CD14-positive monocyte (primary cell): ENCODE measurements around the gene NTM. TPM values are rescaled to one million over a fixed set of nuclear protein-coding genes. Genes with fewer than 3 reads are reported as not detected.

Source experiments
- DNase-seq, 3 donors: peaks; one replicate each; pipeline ENCODE4 v3.0.0-alpha.2; 2011 to 2022
- H2AFZ ChIP-seq: 2 replicates; pipeline ENCODE4 v1.6.0; 2012; ENCODE audit warnings: mild to moderate bottlenecking, low read depth, low read length, inconsistent platforms; ENCODE audit not compliant: insufficient read depth, poor library complexity, severe bottlenecking
- H3K27ac ChIP-seq, 2 donors: 1 replicate in 1 of 2; 2 replicates in 1 of 2; pipeline ENCODE4 v1.5.1; 2012 to 2013; ENCODE audit warnings: low read length in 2 of 2, control low read depth in 1 of 2, inconsistent platforms in 1 of 2, low read depth in 1 of 2, mild to moderate bottlenecking in 1 of 2
- H3K27me3 ChIP-seq, 2 donors: one replicate each; pipeline versions ENCODE4 v1.6.0 to v1.6.1; 2011 to 2013; ENCODE audit warnings: low read length in 2 of 2; ENCODE audit not compliant: control insufficient read depth in 2 of 2, insufficient read depth in 2 of 2
- H3K36me3 ChIP-seq, 2 donors: replicated peaks in 1 of 2; 1 replicate in 1 of 2; 2 replicates in 1 of 2; pipeline versions ENCODE4 v1.5.1 to v1.6.1; 2012 to 2013; ENCODE audit warnings: low read length in 2 of 2, control low read depth in 1 of 2, inconsistent platforms in 1 of 2, mild to moderate bottlenecking in 1 of 2; ENCODE audit not compliant: insufficient read depth in 2 of 2, control insufficient read depth in 1 of 2
- H3K4me1 ChIP-seq, 2 donors: 1 replicate in 1 of 2; 2 replicates in 1 of 2; pipeline versions ENCODE4 v1.5.1 to v1.6.1; 2012 to 2013; ENCODE audit warnings: low read length in 2 of 2, control low read depth in 1 of 2, inconsistent platforms in 1 of 2, mild to moderate bottlenecking in 1 of 2, moderate library complexity in 1 of 2; ENCODE audit not compliant: insufficient read depth in 2 of 2, control insufficient read depth in 1 of 2
- H3K4me2 ChIP-seq: replicated peaks from 2 replicates; pipeline ENCODE3; 2012; ENCODE audit warnings: low read length, moderate library complexity, mild to moderate bottlenecking; ENCODE audit not compliant: poor library complexity, severe bottlenecking; ENCODE audit errors: extremely low read depth
- H3K4me3 ChIP-seq, 3 experiments: fragments of 200-600 bp in 1 of 3; sonication (generic) in 1 of 3; replicated peaks in 1 of 3; 1 replicate in 2 of 3; 2 replicates in 1 of 3; pipeline ENCODE4 v1.5.1; 2011 to 2013; ENCODE audit warnings: low read length in 3 of 3, mild to moderate bottlenecking in 3 of 3, control low read depth in 2 of 3, low read depth in 2 of 3, inconsistent platforms in 1 of 3, moderate library complexity in 1 of 3
- H3K79me2 ChIP-seq: 2 replicates; pipeline ENCODE4 v1.6.0; 2012; ENCODE audit warnings: mild to moderate bottlenecking, control low read depth, inconsistent platforms, low read length, moderate library complexity; ENCODE audit not compliant: insufficient read depth
- H3K9ac ChIP-seq: 2 replicates; pipeline ENCODE4 v1.6.0; 2017; ENCODE audit warnings: low read length, mild to moderate bottlenecking; ENCODE audit not compliant: insufficient read depth, poor library complexity, severe bottlenecking
- H3K9me3 ChIP-seq, 2 donors: replicated peaks in 1 of 2; 1 replicate in 1 of 2; 2 replicates in 1 of 2; pipeline versions ENCODE4 v1.5.1 to v1.6.1; 2012 to 2013; ENCODE audit warnings: low read length in 2 of 2, control low read depth in 1 of 2; ENCODE audit not compliant: control insufficient read depth in 1 of 2, insufficient read depth in 1 of 2
- H4K20me1 ChIP-seq: 2 replicates; pipeline ENCODE4 v1.6.0; 2012; ENCODE audit warnings: mild to moderate bottlenecking, low read length, control low read depth, moderate library complexity; ENCODE audit not compliant: insufficient read depth
- H3K27ac Mint-ChIP-seq, 7 donors: one replicate each; pipeline ENCODE4 v1.8.0; 2020; ENCODE audit warnings: mild to moderate bottlenecking in 7 of 7, mixed read lengths in 7 of 7, moderate library complexity in 6 of 7, inconsistent platforms in 2 of 7
- H3K27me3 Mint-ChIP-seq, 3 donors: one replicate each; pipeline ENCODE4 v1.8.0; 2021 to 2022; ENCODE audit warnings: low read depth in 3 of 3, mild to moderate bottlenecking in 3 of 3, mixed read lengths in 3 of 3, moderate library complexity in 3 of 3, inconsistent platforms in 1 of 3
- H3K36me3 Mint-ChIP-seq, 2 donors: one replicate each; pipeline ENCODE4 v1.8.0; 2020; ENCODE audit warnings: mixed read lengths in 2 of 2, inconsistent platforms in 1 of 2, mild to moderate bottlenecking in 1 of 2
- H3K4me1 Mint-ChIP-seq: one replicate; pipeline ENCODE4 v1.8.0; 2020; ENCODE audit warnings: mild to moderate bottlenecking, mixed read lengths
- H3K4me3 Mint-ChIP-seq, 2 donors: one replicate each; pipeline ENCODE4 v1.8.0; 2020; ENCODE audit warnings: mild to moderate bottlenecking in 2 of 2, mixed read lengths in 2 of 2, moderate library complexity in 1 of 2
- H3K9me3 Mint-ChIP-seq, 7 donors: one replicate each; pipeline ENCODE4 v1.8.0; 2020 to 2022; ENCODE audit warnings: mixed read lengths in 7 of 7, mild to moderate bottlenecking in 6 of 7, moderate library complexity in 6 of 7, inconsistent platforms in 2 of 7
- CTCF ChIP-seq: fragments of 200-600 bp; IDR thresholded peaks from one replicate; pipeline ENCODE4 v1.8.0; 2022; ENCODE audit warnings: antibody characterized with exemption, mild to moderate bottlenecking
- WGBS: methylation state at CpG from one replicate; pipeline ENCODE4 v1.1.5; 2013; ENCODE audit warnings: missing lambda C conversion rate; ENCODE audit not compliant: insufficient coverage; 5-methylcytosine and 5-hydroxymethylcytosine counted together
- intact Hi-C, 2 donors: fragments of 100-400 bp; cut with micrococcal nuclease; formaldehyde crosslinking; loops; one replicate each; pipeline versions ENCODE4 v1.15.0 to v1.15.1; 2023
- polyA plus RNA-seq, 3 donors: library from polyadenylated mRNA; depleted of rRNA in 1 of 3; unstranded in 2 of 3; stranded (reverse) in 1 of 3; fragments of 300-500 nt in 2 of 3; fragments of >200 nt in 1 of 3; fragmentation: Illumina TruSeq in 2 of 3; gene quantifications; 1 replicate in 2 of 3; 2 replicates in 1 of 3; pipeline ENCODE4 v1.2.3, GENCODE V29; 2012 to 2021

NTM gene
- polyA plus RNA-seq, 3 donors, result not detected

DNA sequence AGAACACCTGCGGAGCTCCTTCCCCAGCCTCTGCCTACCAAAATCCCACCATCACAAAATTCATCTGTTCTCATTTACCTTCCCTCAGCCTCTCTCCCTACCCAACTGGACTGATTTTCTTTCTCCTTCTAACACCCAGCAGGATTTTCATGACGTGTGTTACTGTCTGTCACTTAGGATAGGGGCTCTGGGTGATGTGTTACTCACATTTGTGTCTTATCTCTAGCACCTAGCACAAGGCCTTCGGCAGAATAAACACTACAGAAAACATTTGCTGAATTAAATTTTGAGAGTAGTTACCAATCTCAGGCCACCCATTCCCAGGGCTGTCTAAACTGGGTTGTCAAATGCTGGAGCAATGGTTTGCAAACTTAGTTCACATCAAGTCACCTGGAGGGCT, 88.0 kb downstream of the NTM start:
- H3K36me3 Mint-ChIP-seq, result no peaks in the 10 kb centered on the region
- peaks cover 5 to 13% (median 6%) of the 10 kb centered on the region in 3 donors for H3K27me3 Mint-ChIP-seq
- Histone ChIP-seq H4K20me1 (no peaks in the 10 kb centered on the region), H3K79me2 (no peaks in the 10 kb centered on the region), H3K4me2 (no peak overlapping the region), H3K27me3 (peaks cover 0 to 6% of the 10 kb centered on the region in 2 donors), H3K27ac (no peak overlapping the region), H3K4me3 (no peak overlapping the region), H3K9me3 (no peaks in the 10 kb centered on the region), H3K36me3 (no peaks in the 10 kb centered on the region), H3K9ac (no peak overlapping the region), H2AFZ (no peak overlapping the region), H3K4me1 (no peaks in the 10 kb centered on the region)
- no peak overlapping the region for H3K27ac Mint-ChIP-seq
- no peak overlapping the region for H3K4me3 Mint-ChIP-seq
- H3K9me3 Mint-ChIP-seq, result peaks cover 0 to 4% (median 0%) of the 10 kb centered on the region in 7 donors
- intact Hi-C loops, result no loop called here
- DNase-seq, result no peak
- H3K4me1 Mint-ChIP-seq, result no peaks in the 10 kb centered on the region
- WGBS, result no CpG with 5 or more reads among the region's 3 CpGs
- no peak for TF ChIP-seq CTCF

GRCh38 chr11:131460931-131461330, 90.5 kb downstream of the NTM start:
- WGBS, result no CpG with 5 or more reads among the region's 2 CpGs
- H4K20me1 ChIP-seq, result no peaks in the 10 kb centered on the region
- H3K27me3 ChIP-seq, result peaks cover 0 to 21% of the 10 kb centered on the region in 2 donors
- no peak overlapping the region for H3K4me2 ChIP-seq
- H3K27ac Mint-ChIP-seq, result no peak overlapping the region
- peaks cover 19 to 26% (median 25%) of the 10 kb centered on the region in 3 donors for H3K27me3 Mint-ChIP-seq
- no peak overlapping the region for H3K4me3 Mint-ChIP-seq
- H3K4me3 ChIP-seq, result no peak overlapping the region
- DNase-seq, result no peak
- H3K36me3 ChIP-seq, result no peaks in the 10 kb centered on the region
- H3K9me3 ChIP-seq, result no peaks in the 10 kb centered on the region
- peaks cover 0 to 2% (median 0%) of the 10 kb centered on the region in 7 donors for H3K9me3 Mint-ChIP-seq
- H3K27ac ChIP-seq, result no peak overlapping the region
- no peak overlapping the region for H2AFZ ChIP-seq
- no peak for TF ChIP-seq CTCF
- H3K9ac ChIP-seq, result no peak overlapping the region
- intact Hi-C loops, result no loop called here
- H3K79me2 ChIP-seq, result no peaks in the 10 kb centered on the region
- H3K4me1 Mint-ChIP-seq, result no peaks in the 10 kb centered on the region
- H3K4me1 ChIP-seq, result no peaks in the 10 kb centered on the region
- no peaks in the 10 kb centered on the region for H3K36me3 Mint-ChIP-seq
